Subcutaneous adipose tissue (tissue), 4 donors: ENCODE data around the gene PTPRN2. TPM values are rescaled to one million over a fixed set of nuclear protein-coding genes. Genes with fewer than 3 reads are reported as not detected.

ENCODE experiments used
- CTCF ChIP-seq: fragments of 450-650 bp; IDR thresholded peaks from one replicate; pipeline ENCODE4 v1.5.1; 2016; ENCODE audit warnings: low read depth, mild to moderate bottlenecking, control low read depth, antibody characterized with exemption, moderate library complexity
- total RNA-seq, 4 donors: library from RNA; depleted of rRNA; stranded (reverse); fragments of >200 nt; gene quantifications; one replicate each; pipeline ENCODE4 v1.1.0, GENCODE V29; 2016

Gene PTPRN2
- total RNA-seq, 4 donors from 2014 or later = 2.0 to 4.6 (median 3.7) TPM

DNA sequence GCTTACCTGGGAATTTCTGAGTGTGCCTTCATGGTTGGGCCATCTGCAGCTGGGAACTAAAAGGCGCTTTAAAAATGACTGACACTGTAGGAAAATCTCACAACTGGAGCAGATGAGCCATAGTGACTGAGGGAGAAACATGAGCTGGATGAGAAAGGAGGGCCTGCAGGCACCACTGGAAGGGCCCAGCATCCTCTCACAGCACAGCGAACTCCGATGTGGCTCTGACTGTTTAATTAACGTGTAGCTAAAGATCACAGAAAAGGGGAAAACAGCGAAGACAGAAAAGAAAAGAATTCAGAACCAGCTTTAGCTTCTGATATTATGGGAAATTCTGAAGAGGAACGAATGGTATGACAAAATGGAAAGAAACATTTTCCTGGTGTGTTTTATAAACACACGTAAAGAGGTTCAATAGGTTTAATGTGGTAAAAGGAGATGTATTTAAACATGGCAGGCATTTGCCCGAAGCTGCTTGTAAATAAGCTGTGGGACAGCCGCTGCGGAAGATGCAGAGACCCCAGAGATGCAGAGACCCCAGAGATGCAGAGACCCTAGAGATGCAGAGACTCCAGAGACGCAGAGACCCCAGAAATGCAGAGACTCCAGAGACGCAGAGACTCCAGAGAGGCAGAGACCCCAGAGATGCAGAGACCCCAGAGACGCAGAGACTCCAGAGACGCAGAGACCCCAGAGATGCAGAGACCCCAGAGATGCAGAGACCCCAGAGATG, 534.3 kb downstream of the PTPRN2 start:
- no peak for TF ChIP-seq CTCF

DNA sequence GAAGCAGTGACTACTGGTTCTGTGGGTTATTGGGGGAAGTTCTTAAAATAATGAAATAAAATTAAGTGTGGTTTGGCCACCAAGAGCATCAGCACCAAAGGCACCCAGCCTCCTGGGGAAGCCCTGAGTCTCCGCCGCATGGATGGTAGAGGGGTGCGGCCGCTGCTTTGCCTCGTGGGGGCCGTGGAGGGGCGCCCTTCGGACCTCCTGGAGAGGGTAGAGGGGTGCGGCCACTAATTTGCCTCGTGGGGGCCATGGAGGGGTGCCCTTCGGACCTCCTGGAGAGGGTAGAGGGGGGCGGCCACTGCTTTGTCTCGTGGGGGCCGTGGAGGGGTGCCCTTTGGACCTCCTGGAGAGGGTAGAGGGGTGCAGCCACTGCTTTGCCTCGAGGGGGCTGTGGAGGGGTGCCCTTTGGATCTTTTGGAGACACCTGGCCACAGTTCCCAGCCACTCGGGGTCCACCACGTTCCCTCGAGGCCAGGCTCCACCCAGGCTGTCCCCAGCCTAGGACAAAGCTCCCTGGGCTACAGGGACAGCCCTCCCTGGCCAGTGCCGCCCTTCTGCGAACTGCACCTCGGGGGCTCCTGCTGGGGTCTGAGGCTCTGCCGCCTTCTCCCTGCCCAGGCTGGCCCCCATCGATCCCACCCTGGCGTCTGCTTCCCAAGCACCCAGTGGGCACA, 535.1 kb downstream of the PTPRN2 start:
- TF ChIP-seq CTCF = no peak

DNA sequence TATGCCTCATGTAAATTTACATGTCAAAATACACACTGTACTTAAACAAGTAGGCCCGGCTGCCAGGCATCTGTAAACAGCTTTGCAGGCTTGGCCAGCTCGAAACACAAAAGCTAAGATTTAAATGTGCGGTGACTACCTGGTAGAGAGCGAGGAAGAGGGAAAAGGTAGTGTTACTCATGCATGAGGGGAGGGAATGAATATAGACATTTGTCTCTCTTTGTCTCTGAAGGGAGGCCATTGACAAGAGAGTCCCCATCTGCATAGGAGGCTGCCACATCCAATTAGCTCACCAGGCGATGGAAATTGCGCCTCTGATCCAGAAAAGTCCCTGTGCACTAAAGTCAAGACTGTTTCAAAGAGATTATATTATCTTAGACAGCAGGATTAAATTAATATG, 535.8 kb downstream of the PTPRN2 start:
- no peak for TF ChIP-seq CTCF

GRCh38 chr7:158050978-158051651, 536.5 kb downstream of the PTPRN2 start:
- no peak for TF ChIP-seq CTCF

- no peak for TF ChIP-seq CTCF
Measured at GRCh38 chr7:158050441-158050977, 537.1 kb downstream of the PTPRN2 start.

DNA sequence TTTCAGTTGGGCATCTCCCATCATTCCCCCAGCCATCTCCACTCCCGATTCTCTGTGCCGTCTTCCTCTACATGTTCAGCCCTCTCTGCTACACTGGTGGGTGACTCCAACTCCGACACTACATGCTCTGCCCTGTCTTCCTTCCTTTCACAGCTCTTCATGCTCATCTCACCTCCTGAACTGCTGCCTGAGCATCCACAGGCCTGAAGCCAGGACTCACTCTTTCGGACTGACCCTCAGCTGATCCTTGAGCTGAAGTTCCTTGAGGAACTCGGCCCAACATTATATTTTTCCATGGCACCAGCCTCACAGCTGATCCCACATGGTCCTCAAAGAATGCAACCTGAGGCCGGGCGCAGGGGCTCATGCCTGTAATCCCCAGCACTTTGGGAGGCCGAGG, 538.4 kb downstream of the PTPRN2 start:
- no peak for TF ChIP-seq CTCF

GRCh38 chr7:158048569-158048968, 539.1 kb downstream of the PTPRN2 start:
- TF ChIP-seq CTCF = no peak
